IPS-18c (cell line): ENCODE results near the gene CSF1.

Source experiments
- H3K4me3 ChIP-seq: 2 replicates; pipeline ENCODE4 v1.7.0; 2013; ENCODE audit warnings: low read depth, mild to moderate bottlenecking, low read length, moderate library complexity; ENCODE audit not compliant: insufficient read depth
- H3K9me3 ChIP-seq: one replicate; pipeline ENCODE4 v1.6.1; 2013; ENCODE audit warnings: mild to moderate bottlenecking, low read length, moderate library complexity; ENCODE audit not compliant: control insufficient read depth, insufficient read depth

CSF1 gene

GRCh38 chr1:109925159-109925990 lies 14.7 kb downstream of the CSF1 start:
- Histone ChIP-seq H3K4me3 (no peak overlapping the region), H3K9me3 (no peaks in the 10 kb centered on the region)

DNA sequence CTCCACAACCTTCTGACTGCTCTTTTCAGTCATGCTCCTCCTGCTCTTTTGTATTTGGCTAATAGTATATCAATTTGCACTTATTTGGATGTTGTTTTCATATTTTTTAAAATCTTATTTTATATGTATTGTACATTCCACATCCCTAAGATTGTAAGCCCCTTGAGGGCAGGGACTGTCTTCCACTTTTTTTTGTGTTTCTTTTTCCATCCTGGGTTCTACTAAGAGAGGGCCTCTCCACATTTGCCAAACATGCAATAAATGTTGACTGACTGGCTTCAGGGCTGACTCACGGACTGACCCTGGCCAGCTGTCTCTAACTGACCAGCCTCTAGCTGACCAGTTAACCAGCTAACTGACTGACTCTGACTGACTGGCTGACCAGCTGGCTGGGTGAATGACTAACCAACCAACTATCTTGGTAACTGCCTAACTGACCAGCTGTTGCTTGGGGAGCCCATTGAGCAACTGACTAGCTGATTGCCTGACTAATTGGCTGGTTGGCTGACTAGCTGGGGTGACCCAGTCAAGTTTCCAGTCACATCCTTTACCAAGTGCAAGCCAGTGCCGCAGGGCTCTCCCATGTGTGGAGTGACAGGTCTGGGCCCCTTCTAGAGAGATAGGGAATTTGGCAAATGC lies 16.1 kb downstream of the CSF1 start:
- Histone ChIP-seq H3K4me3 (no peak overlapping the region), H3K9me3 (no peaks in the 10 kb centered on the region)

DNA sequence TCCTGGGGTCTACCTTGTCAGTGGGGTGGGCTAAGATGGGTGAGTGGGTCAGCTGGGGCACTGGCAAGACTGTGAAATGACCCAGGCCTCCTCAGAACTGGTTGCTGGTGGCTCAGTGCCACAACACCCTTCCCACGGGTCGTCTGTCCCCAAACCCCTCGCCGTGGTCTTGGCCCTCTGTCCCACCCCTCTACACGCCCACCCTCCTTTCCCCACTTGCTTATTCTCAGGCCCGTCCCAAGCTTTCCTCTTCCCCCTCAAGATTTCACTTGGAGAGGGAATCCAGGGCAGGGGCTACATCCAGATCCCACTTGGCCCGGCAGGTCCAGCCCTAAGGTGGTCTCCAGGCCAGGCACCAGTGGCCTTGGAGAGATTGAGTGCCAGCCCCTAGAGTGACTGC lies 16.7 kb downstream of the CSF1 start:
- H3K9me3 ChIP-seq = no peaks in the 10 kb centered on the region
- H3K4me3 ChIP-seq = no peak overlapping the region

GRCh38 chr1:109927911-109928321 lies 17.3 kb downstream of the CSF1 start:
- Histone ChIP-seq H3K4me3 (no peak overlapping the region), H3K9me3 (no peaks in the 10 kb centered on the region)

- Histone ChIP-seq H3K4me3 (no peak overlapping the region), H3K9me3 (no peaks in the 10 kb centered on the region)
Measured at GRCh38 chr1:109928591-109929111, 18.0 kb downstream of the CSF1 start.

GRCh38 chr1:109929170-109929569 lies 18.5 kb downstream of the CSF1 start:
- H3K9me3 ChIP-seq = no peaks in the 10 kb centered on the region
- no peak overlapping the region for H3K4me3 ChIP-seq

- no peak overlapping the region for H3K4me3 ChIP-seq
- no peaks in the 10 kb centered on the region for H3K9me3 ChIP-seq
Measured at GRCh38 chr1:109929588-109930251, 19.1 kb downstream of the CSF1 start.

DNA sequence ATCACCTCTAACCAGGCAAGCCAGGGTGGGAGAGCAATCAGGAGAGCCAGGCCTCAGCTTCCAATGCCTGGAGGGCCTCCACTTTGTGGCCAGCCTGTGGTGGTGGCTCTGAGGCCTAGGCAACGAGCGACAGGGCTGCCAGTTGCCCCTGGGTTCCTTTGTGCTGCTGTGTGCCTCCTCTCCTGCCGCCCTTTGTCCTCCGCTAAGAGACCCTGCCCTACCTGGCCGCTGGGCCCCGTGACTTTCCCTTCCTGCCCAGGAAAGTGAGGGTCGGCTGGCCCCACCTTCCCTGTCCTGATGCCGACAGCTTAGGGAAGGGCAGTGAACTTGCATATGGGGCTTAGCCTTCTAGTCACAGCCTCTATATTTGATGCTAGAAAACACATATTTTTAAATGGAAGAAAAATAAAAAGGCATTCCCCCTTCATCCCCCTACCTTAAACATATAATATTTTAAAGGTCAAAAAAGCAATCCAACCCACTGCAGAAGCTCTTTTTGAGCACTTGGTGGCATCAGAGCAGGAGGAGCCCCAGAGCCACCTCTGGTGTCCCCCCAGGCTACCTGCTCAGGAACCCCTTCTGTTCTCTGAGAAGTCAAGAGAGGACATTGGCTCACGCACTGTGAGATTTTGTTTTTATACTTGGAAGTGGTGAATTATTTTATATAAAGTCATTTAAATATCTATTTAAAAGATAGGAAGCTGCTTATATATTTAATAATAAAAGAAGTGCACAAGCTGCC lies 19.8 kb downstream of the CSF1 start:
- Histone ChIP-seq H3K9me3 (no peaks in the 10 kb centered on the region), H3K4me3 (no peak overlapping the region)

- Histone ChIP-seq H3K9me3 (no peaks in the 10 kb centered on the region), H3K4me3 (no peak overlapping the region)
Measured at GRCh38 chr1:109931189-109931731, 20.6 kb downstream of the CSF1 start.

GRCh38 chr1:109931911-109932636 lies 21.4 kb downstream of the CSF1 start:
- H3K4me3 ChIP-seq = no peak overlapping the region
- H3K9me3 ChIP-seq = no peaks in the 10 kb centered on the region

DNA sequence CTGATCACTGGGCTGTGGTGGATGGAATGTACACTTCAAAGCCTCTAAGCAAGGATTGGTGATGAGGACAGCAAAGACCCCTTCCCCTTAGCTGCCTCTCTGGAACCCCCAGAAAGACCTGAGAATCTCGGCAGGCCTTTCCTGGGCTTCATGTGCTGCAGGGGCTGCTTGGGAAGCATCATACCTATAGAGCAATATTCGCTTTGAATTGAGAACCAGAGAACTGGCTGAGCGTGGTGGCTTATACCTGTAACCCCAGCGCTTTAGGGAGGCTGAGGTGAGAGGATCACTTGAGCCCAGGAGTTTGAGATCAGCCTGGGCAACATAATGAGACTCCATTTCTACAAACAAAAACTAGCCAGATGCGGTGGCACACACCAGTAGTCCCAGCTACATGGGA lies 22.0 kb downstream of the CSF1 start:
- Histone ChIP-seq H3K9me3 (no peaks in the 10 kb centered on the region), H3K4me3 (no peak overlapping the region)

DNA sequence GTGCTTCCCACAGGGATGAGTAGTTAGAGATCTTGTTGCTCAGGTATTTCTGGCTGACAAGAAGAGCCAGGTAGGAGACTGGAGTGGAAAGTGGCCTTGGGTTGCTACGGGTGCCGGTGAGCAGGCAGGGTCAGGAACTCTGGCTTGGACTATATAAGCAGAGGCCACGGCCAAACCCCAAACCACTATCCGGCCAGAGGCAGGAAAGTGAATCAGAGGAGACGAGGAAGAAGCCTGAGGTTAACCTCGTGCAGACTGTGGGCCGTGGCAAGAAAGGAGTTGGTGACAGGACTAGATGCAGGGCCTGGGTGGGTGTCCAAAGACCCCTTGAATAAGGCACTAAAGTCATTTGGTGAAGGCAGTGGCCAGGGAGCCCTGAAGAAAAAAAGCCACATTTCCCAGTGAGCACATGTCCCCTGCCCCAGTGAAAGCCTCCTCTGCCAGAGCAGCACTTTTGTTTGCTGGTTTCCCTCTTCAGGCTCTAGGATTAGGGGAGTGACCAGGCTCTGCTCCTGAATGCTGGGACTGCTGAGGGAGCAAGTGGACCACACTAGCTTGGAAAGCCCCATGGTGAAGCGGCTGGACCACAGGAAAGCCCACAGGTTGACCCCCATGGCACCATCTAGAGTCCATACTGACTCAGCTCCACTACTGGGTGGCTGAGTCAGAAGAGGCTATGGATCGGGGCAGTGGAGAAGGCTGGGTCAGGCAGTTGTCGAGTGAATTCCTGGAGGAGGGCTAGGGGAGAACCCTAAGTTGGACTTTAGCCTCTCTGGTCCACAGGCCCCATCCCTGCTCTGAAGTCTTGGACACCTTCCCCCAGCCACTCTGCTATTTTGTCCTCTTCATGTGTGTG lies 23.4 kb downstream of the CSF1 start:
- H3K9me3 ChIP-seq = no peaks in the 10 kb centered on the region
- no peak overlapping the region for H3K4me3 ChIP-seq

DNA sequence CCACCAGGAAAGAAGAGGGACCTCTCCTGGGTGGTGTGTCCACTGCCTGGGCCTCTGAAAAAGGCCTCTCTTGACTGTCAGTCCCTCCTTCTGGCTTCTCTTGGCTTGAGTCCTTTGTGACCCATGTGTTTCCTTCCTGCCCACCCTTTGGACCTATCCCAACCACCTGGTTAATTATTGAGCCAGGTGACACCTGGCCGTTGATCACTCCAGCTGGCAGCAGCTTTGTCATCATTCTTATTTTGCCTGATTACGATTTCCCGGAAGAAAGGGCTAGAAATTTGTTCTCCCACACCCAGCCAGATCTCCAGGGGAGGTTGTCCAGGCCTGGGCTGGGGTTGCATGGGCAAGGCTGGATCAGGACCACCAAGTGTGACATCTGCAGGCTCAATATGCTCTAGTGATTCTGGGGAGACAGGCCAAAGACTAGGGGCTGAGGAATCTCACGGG lies 24.8 kb downstream of the CSF1 start:
- no peaks in the 10 kb centered on the region for H3K9me3 ChIP-seq
- no peak overlapping the region for H3K4me3 ChIP-seq

GRCh38 chr1:109937738-109938137 lies 27.1 kb downstream of the CSF1 start:
- Histone ChIP-seq H3K9me3 (no peaks in the 10 kb centered on the region), H3K4me3 (no peak overlapping the region)

DNA sequence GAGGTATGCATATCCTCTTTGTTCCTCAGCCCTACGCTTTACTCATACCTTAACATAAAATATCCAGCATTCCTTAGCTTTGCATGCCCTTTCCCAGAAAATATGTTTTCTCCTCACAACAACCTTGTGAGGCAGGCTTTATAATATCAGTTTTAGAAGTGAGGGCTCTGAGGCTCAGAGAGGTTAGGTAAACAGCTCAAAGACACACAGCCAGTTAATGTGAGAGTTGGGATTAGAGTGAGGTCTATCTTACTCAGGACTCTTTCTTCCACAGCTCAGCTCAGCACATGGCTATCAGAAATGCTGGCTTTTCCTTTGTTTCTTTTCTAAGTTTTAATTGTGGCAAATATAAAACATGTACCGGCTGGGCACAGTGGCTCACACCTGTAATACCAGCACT lies 27.9 kb downstream of the CSF1 start:
- Histone ChIP-seq H3K9me3 (no peaks in the 10 kb centered on the region), H3K4me3 (no peak overlapping the region)

GRCh38 chr1:109942434-109942833 lies 31.8 kb downstream of the CSF1 start:
- Histone ChIP-seq H3K4me3 (no peak overlapping the region), H3K9me3 (no peaks in the 10 kb centered on the region)
